ENCODE data around the gene PRLH.

The PRLH gene, protein sequence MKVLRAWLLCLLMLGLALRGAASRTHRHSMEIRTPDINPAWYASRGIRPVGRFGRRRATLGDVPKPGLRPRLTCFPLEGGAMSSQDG

DNA sequence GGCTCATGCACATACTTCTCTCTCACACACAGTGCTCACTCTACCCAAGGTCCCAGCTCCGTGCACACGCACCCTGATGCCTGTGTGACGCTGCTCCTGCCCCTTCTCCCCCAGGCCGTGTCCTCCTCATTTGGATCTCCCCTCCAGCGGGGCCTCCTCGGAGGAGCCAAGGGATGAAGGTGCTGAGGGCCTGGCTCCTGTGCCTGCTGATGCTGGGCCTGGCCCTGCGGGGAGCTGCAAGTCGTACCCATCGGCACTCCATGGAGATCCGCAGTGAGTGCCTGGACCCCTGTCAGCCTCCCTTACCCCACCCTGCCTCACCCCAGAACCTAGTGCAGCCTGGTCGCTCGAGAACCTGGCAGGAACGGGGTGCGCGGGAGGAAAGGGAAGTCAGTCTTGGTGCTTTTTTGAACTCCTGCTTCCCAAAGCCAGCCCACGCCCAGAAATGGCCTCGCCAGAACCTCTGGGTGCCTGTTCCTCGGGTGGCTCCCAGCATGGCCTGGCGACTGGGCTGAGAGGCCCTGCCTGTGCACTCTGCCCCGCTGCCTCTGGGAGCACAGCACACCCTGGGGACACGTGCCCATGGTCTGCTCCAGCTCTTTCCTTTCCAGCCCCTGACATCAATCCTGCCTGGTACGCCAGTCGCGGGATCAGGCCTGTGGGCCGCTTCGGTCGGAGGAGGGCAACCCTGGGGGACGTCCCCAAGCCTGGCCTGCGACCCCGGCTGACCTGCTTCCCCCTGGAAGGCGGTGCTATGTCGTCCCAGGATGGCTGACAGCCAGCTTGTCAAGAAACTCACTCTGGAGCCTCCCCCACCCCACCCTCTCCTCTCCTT is at the start of gene PRLH:
Gene PRLH (plus strand): TSS at position 174 of the 835 bp plus-strand sequence. CDS start 0 bp downstream, at position 174.
- no peak for DNase-seq

DNA sequence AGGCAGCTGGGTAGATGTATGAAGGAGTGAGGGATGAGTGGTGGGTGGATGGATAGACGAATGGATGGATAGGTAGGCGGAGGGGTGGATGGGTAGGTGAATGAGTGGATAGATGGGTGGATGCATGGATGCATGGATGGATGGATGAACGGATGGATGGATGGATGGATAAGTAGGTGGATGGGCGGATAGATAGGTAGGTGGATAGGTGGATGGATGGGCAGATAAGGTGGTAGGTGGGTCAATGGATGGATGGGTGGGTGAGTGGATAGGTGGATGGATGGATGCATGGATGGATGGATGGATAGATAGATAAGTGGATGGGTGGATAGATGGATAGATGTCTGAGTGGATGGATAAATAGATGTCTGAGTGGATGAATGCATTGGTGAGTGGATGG is 49.2 kb upstream of the PRLH start:
- no peak for DNase-seq

DNA sequence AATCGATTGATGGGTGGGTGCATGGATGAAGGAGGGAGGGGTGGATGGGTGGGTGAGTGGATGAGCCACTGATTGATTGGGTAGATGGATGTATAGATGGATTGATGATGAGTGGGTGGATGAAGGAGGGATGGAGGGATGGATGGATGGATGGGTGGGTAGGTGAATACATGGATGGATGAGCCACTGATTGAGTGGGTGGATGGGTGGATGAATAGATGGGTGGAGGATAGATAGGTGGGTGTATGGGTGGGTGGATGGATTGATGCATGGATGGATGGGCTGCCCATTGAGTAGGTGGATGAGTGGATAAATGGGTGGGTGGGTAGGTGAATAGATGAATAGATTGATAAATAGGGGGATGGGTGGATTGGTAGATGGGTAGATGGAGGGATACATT is 48.4 kb upstream of the PRLH start:
- DNase-seq: no peak

DNA sequence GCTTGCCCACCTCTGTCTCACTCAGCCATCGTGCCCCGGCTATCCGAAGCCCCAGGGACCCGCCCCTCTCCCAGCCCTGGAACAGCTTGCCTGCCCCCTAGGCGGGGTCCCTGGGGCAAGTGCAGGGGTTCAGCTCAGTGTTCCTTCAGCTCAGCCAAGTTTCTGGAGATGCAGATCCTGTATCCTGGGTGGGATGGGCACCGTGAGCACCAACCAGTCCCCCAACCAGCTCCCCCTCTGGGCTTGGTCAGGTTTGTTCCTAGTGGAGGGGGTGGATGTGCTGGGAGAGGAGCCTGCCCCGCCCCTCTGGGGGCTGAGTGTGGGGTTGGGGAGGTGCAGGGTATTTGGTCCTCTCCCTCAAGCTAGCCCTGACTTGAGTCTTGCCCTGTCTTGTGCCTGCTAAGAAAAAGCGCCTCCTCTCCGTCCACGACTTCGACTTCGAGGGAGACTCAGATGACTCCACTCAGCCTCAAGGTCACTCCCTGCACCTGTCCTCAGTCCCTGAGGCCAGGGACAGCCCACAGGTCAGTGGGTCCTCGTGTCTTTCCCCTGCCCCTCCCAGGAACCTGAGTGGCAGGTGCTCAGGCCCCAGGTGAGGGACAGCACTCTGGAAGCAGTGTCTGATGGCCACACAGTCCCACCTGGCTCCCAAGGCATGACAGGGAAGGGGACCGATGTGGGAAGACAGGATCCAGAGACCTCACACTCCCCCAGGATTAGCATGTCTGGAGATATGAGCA is 46.7 kb upstream of the PRLH start:
- no peak for DNase-seq

DNA sequence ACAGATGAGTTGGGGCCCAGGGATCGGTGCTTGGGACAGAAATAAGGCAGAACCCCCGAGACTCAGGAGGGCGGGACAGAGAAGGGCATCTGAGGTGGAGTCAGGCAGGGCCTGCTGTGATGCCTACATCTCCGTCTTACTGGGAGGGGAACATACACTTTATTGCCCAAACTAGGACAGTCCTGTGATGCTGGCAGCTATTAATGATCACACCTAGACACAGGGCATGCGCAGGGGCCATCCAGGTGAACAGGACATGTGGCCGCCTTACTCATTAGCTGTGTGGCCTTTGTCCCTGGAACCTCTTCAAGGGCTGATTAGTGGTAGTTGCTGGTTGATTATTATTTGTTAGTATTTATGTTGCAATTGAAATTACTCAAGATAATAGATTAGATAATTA is 46.1 kb upstream of the PRLH start:
- DNase-seq: no peak

DNA sequence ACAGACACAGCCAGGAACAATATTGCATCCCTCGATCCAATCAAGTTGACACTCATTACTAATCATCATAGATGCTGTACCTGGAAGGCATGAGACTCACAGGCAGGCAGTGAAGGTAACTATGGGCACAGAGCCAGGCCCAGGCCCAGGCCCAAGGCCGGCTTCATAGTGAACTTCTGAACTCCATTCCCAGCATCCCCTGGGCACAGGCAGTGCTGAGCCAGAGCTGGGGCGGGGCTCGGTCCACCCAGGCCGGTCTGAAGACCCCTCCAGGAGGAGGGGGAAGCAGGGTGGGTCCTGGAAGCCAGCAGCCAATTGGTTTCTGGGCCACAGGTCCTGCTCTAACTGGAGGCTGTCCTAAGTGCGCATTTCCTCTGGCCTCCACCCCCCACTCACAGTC is 41.7 kb upstream of the PRLH start:
- no peak for DNase-seq

DNA sequence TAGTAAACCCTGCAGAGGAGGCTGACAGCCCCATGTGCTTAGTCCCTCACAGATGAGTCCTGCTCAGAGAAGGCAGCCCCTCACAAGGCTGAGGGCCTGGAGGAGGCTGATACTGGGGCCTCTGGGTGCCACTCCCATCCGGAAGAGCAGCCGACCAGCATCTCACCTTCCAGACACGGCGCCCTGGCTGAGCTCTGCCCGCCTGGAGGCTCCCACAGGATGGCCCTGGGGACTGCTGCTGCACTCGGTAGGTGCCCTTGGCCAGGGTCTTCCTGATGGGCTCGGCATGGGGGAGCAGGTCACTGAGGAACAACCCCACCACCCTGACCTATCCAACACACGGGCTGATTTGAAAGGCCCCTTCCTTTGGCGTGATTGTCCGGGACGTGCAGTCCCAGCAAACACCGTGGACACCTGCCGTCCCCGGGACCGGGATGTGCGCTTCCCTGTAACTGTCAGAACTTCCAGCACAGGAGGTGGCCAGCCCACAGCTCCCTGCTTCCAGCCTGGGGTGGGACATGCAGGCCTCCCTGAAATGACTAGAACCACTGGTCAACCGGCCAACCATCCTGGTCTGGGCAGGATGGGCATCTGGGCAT is 40.7 kb upstream of the PRLH start:
- no peak for DNase-seq

DNA sequence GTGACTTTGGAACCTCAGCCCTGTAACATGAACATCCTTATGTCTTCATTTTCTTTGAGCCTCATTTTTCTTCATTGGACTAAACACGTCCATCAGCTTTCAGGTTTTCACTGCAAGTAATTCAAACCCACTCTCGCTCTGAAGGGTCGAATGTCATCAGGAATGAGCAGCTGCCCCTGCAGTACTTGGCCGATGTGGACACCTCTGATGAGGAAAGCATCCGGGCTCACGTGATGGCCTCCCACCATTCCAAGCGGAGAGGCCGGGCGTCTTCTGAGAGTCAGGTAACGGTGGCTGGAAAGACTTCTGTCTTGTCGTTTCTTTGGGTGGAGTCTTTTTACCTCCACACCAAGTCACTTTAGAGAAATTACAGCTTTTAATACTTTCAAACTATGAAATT is 39.1 kb upstream of the PRLH start:
- DNase-seq: no peak

DNA sequence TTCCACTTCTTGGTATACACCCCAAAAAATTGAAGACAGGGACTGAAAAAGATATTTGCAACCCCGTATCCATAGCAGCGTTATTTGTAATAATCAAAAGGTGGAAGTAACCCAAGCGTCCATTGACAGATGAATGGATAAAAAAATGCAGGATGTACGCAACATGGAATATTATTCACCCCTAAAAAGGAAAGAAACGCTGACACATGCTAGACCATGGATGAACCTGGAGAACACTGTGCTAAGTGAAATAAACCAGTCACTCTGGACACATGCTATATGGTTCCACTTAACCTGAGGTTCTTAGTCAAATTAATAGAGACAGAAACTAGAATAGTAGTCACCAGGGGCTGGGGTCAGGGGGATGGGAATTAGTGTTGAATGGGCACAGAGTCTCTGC is 38.6 kb upstream of the PRLH start:
- DNase-seq: no peak

DNA sequence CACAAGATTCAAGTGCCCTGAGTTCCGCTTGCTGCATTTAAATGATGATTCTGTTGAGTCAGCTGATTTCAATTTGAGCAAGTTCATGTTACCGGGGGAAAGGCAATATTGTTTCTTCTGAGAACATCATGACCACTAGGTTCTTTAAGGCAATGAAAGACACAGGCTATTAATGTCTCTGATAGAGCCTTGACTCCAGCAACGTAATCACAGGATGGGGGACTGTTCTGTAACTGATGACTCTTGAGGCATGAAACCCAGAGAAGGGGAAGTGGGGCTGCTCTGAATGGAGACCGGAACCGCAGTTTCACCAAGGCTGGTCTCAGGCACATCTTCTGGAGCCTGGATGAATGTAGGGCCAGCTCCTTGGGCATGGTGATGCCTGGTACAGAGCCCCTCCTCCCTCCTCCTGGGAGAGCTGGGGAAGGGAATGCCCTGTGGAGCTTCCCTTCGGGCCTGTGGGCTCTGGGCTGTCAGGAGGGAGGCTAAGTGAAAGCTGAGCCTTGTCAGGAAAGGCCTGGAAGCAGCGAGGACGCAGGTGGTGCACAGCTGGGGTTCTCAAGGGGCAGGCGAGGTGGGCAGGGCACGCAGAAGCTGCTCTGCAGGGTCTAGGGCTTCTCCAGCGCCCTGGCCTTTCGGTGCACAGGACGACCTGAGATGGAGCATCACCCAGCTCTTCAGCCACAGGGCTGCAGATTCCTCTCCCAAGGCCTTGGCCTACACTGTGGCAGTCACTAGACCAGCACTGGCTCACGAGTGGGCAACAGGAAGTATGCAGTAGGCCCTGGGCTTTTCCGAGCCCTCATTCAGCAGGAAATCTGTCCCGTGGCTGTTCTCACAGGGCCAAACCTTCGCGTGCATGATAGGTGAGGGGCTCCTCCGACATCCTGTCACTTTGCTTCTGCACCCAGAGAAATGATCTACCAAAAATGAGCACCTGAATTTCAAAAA is 36.6 kb upstream of the PRLH start:
- DNase-seq: no peak

DNA sequence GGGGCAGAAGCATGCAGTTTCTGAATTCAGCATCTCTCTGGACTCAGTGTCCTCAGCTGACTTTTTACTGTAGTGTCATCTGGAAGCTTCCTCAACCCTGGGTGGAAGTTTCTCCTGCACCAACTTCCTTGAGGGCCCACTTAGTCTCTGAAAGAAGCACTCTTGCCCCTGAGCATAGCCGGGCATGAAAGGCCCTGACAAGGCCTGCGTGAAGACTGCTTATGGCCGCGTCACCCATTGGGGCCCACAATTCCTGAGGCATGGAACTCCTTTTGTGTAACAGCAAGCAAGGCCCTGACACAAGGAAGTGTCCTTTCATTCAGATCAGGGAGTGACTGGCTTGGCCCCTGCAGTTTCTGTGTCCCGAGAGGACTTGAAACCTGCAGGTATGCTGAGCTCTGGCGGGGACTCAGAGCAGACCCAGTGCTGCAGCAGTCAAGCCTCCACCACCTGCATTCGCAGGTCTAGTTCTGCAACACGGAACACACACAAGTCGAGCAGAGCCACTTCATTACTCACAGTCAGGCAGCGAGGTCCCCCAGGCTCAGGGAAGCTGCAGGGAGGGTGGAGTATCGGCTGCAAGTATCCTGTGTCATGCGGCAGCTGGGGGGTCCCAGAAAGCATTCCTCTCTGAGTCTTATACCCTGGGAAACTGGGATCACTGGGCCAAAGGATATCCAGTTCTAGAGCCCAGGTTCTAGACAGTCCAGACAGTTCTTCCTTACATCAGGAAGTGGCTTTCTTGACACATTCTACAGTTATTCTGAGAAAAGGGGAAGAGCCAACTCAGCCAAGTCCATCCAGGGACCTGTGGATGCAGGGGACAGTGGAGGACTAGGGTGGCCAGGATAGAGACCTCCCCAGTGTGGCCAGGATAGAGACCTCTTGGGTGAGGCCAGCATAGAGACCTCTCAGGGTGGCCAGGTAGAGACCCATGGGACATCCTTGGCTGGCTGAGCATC is 35.6 kb upstream of the PRLH start:
- DNase-seq: no peak

DNA sequence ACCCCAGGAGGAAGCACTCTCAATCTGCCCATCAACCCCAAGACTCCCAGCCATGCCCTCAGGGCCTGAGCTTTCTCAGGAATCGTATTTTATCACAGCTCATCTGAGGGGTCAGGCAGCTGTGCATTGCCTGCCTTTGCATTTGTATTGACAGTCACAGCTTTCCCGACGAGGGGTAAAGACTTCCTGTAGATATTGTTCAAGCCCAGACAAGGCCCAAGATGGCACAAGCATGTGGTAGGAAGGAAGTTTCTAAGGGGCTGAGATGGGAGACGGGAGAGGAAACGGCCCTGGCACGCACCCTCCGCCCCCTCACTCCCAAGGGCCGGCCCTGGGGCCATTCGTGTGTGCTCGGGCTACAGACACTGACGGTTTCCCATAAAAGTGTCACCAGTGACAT is 34.2 kb upstream of the PRLH start:
- DNase-seq: no peak

DNA sequence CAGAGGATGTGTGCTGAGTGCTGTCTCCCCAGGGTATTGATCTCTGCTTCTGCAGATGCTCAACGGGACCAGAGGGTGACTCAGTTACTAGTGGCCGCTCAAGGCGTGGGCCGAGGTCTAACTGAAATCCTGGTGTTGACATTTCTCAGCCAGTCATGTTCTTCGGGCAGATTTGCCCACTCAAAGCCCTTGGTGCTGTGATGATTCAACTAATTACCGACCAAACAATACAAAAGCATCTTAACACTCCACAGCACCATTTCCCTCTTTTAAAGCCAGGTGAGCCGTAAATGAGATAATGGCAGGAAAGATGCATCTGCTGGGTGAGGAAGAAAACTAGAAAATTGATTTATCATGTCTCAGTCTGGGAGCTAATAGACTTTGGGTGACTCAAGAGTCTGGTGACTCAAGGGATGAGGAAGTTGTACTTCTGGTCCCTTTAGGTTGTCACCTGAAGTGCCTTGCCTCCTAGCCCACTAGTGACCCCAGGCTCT is 32.7 kb upstream of the PRLH start:
- no peak for DNase-seq

DNA sequence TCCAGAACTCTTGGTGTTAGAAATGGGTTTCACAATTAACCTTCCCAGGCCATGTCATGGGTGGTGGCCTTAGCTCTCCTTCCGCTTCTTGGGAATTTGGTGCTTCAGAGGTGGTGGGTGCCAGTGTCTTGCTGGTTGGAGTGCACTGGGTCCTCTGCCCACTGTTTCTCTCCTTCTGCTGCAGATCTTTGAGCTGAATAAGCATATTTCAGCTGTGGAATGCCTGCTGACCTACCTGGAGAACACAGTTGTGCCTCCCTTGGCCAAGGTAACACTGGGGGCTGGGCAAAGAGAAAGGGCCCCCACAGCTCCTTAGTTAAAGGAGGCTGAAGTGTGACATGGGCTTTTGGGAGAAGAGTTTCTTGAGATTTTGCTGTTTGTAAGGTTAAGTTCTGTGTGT is 32.0 kb upstream of the PRLH start:
- no peak for DNase-seq

DNA sequence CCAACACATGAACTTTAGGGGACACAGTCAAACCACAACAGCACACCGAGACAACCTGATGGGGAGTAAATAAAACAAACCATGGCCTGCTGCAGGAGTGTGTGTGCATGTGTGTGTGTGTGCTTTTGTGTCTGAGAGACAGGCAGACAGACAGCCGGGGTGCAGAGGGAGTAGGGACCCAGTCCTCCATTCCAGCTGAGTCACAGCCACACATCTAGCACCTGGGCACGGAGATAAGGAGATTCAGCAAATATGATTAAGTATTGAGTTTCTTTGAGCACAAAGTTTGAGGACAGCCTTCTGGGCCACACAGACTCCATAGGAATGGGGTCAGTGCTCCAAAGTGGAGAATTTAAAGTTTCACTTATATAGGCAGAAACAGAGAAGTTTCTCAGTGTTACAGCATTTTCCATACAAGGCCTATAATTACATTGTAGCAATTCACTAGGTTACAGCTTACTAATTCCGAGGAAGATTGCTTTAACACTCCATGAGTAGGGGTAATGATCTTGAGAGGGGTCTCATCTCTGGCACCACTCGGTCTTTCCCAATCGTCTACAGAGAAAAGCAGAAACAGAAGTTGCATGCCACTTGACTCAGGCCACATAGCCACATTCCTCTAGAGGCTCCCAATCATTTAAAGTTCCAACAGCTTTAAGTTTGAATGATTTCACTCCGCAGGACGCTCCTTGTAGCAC is 30.8 kb upstream of the PRLH start:
- no peak for DNase-seq

DNA sequence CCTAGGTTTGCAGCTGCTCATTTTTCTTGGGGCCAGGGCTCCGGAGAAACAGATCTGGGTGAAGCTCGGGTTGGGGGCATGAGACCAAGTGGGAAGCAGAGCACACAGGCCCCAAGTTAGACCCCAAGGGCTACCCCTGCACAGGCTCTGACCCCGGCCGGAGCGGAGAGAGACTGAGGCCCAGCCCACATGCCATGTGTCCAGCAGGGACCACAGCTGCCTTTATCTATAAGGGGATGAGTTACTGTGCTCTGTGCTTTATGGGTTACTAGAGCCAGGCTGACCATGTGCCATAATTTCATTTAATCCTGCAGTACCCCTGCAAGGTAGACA is 30.3 kb upstream of the PRLH start:
- DNase-seq: no peak

DNA sequence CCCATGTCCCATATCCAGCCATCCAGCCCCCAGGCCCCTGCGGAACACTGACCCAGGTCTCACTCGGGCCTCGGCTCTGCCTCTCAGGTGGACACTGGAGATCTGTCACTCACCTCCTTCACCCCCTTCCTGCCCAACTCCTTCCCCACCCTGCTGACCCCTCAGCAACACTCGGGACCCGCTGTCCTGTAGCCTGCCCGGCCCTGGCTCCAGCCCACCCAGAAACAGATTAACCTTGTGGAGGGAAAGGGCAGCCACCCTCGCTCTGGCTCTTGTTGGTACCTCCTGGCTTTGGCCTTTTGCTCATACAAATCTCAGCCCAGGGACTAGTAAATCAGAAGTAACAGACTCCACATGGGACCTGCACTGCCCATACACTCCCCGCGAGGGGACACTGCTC is 29.8 kb upstream of the PRLH start:
- no peak for DNase-seq

DNA sequence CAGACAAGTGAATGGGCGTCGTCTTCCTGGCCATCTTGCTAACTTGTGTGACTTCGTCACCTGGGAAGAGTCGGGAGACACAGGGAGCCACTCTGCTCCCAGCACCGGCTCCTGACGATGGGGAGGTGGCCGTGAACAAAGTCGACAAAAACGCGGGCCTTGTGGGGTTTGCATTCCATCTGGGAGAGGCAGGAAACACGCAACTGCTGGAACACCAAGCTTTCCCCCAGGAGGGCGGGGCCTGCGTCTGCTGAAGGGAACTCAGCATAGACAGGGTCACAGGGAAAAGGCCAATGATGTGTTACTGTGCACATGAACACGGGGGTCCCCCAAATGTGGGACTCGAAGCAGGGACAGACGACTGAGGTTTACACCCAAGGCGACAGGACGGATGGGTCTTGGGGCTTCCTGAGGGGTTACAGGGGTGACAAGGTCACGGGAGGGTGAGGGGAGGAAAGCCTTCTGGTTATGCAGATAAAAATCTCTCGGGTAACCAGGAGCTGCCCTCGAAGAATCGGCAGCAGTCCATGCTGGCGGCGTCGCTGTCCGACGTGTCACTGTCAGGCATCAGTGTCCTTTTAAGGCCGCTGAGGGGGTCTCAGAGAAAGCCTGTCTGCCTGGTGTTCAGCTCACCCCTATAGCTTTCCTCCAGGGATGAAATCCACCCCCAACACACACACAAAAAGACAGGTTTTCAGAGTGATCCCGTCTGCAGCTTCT is 28.2 kb upstream of the PRLH start:
- DNase-seq: no peak

DNA sequence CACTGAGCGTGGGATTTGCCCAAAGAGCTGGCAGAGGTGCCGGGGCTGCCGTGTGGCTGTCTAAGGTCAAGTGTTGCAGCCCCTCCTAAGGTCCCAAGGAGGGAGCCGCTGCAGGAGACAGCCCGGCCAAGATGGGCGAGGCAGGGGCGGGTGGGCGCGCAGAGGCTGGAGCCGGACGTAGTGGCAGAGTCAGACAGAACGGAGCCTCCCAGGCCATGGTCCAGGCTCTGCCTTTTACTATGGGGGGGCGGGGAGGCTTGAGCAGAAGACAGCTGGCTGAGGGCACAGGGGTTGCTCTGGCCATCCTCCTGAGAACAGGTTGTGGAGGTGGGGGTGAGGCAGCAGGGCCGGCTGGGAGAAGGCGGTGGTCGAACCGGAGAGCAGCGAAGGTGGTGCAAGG is 27.5 kb upstream of the PRLH start:
- no peak for DNase-seq

DNA sequence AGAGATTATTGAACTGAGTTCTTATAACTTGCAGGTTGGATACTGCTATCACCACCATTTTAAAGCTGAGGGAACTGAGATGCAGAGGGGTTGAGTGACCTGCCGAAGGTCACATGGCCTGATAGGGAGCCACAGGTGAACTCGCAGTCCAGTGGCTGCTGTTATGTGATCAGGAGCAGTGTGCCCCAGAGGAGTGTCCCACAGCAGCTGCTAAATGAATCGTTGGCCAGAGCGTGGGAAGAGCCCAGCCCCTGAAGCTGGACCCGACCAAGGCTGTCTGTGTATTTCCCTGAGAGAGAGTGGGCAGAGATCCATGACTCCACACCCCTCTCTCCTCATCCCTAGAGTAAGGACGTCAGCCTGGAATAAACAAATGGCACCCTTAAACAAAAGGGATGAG is 26.7 kb upstream of the PRLH start:
- DNase-seq: no peak

All from NCI-H1930 (cell line).